K562 (cell line): ENCODE results near the gene GPNMB. TPM values are rescaled to one million over a fixed set of nuclear protein-coding genes. Genes with fewer than 3 reads are reported as not detected.

ENCODE experiments used
- ATAC-seq: fragments of 200-7000 bp; cut with Tn5 transposase; 3 replicates; pipeline ENCODE4 v1.9.1; 2020; ENCODE audit warnings: moderate library complexity
- BruUV-seq: library from RNA; stranded (reverse); fragments of 400-500 nt; replicated peaks from 2 replicates; lab custom pipeline; 2021; lab: Mats Ljungman, UMichigan
- CTCF ChIA-PET: fragments of 300-600 bp; formaldehyde crosslinking; extraction: SDS; loops from one replicate; lab custom pipeline; 2021; ENCODE audit warnings: low intra/inter-chr PET ratio; lab: Yijun Ruan, JAX
- POLR2A ChIA-PET: fragments of 300-600, 350-650 bp; sonication (Branson Sonifier 250); formaldehyde crosslinking; extraction: SDS; loops from one replicate; lab custom pipeline; 2021; ENCODE audit warnings: antibody characterized with exemption, inconsistent platforms; lab: Yijun Ruan, JAX
- DNase-seq, 4 experiments: peaks; one replicate each; pipeline versions ENCODE4 v3.0.0 to v3.0.0-alpha.2; 2011 to 2018; ENCODE audit warnings: low spot score in 3 of 4, mixed read lengths in 3 of 4; ENCODE audit errors: extremely low read depth in 1 of 4
- FAIRE-seq: peaks from 2 replicates; lab custom pipeline; 2011; peaks lifted over from hg19 to GRCh38; lab: Jason Lieb, UNC
- H2AFZ ChIP-seq: 2 replicates; pipeline ENCODE4 v1.6.0; 2011; ENCODE audit warnings: low read depth, low read length, control low read depth, inconsistent platforms
- H3K27ac ChIP-seq: fragments of 200-600 bp; 3 replicates; pipeline ENCODE4 v1.8.0; 2011; ENCODE audit warnings: low read depth, mild to moderate bottlenecking, control low read depth, inconsistent platforms, low read length, moderate library complexity, mixed read lengths; ENCODE audit errors: extremely low read depth
- H3K27me3 ChIP-seq, 2 experiments: fragments of 300-600 bp in 1 of 2; 2 replicates in 1 of 2; 3 replicates in 1 of 2; pipeline versions ENCODE4 v1.6.0 to v1.8.0; 2011; ENCODE audit warnings: inconsistent platforms in 2 of 2, low read length in 2 of 2, mild to moderate bottlenecking in 1 of 2, mixed read lengths in 1 of 2, moderate library complexity in 1 of 2; ENCODE audit not compliant: control insufficient read depth in 2 of 2, insufficient read depth in 2 of 2
- H3K36me3 ChIP-seq: fragments of 300-600 bp; 3 replicates; pipeline ENCODE4 v1.8.0; 2011; ENCODE audit warnings: mild to moderate bottlenecking, low read length, inconsistent platforms; ENCODE audit not compliant: control insufficient read depth, insufficient read depth
- H3K4me1 ChIP-seq, 2 experiments: fragments of 200-600 bp in 1 of 2; replicated peaks in 1 of 2; 2 replicates in 1 of 2; 3 replicates in 1 of 2; pipeline versions ENCODE4 v1.5.1 to v1.8.0; 2011; ENCODE audit warnings: inconsistent platforms in 2 of 2, low read length in 2 of 2, mild to moderate bottlenecking in 1 of 2, mixed read lengths in 1 of 2, moderate library complexity in 1 of 2; ENCODE audit not compliant: control insufficient read depth in 2 of 2, insufficient read depth in 2 of 2
- H3K4me2 ChIP-seq: 2 replicates; pipeline ENCODE4 v1.6.1; 2011; ENCODE audit warnings: low read length, control low read depth, inconsistent platforms, mixed read lengths; ENCODE audit not compliant: insufficient read depth
- H3K4me3 ChIP-seq: fragments of 200-600 bp; sonication (generic), shearing (Covaris generic); 2 replicates; pipeline ENCODE4 v1.5.1; 2016; ENCODE audit warnings: control low read depth, inconsistent platforms
- H3K79me2 ChIP-seq: fragments of 200-600 bp; 3 replicates; pipeline ENCODE4 v1.8.0; 2011; ENCODE audit warnings: low read length, inconsistent platforms; ENCODE audit not compliant: control insufficient read depth, insufficient read depth
- H3K9ac ChIP-seq, 2 experiments: 2 replicates each; pipeline versions ENCODE4 v1.6.0 to v1.6.1; 2011; ENCODE audit warnings: low read depth in 2 of 2, low read length in 2 of 2, control low read depth in 1 of 2, inconsistent platforms in 1 of 2, mild to moderate bottlenecking in 1 of 2, mixed read lengths in 1 of 2; ENCODE audit not compliant: insufficient read depth in 1 of 2
- H3K9me1 ChIP-seq: one replicate; pipeline ENCODE4 v1.6.0; 2011; ENCODE audit warnings: inconsistent platforms, mild to moderate bottlenecking, low read length, moderate library complexity; ENCODE audit not compliant: control insufficient read depth, insufficient read depth
- H3K9me3 ChIP-seq: replicated peaks from 2 replicates; pipeline ENCODE4 v1.5.1; 2011; ENCODE audit warnings: low read depth, low read length, inconsistent platforms; ENCODE audit not compliant: control insufficient read depth, insufficient read depth
- H4K20me1 ChIP-seq: replicated peaks from 2 replicates; pipeline ENCODE4 v1.6.1; 2011; ENCODE audit warnings: low read length, inconsistent platforms, mixed read lengths; ENCODE audit not compliant: control insufficient read depth, insufficient read depth
- ATF7 ChIP-seq: fragments of 450-650 bp; IDR thresholded peaks from 2 replicates; pipeline ENCODE4 v1.7.1; 2014; ENCODE audit warnings: mild to moderate bottlenecking, moderate library complexity
- HNRNPH1 ChIP-seq: fragments of 200-400 bp; formaldehyde crosslinking; optimal IDR thresholded peaks from 2 replicates; pipeline ENCODE3; 2017; ENCODE audit warnings: low read depth, mild to moderate bottlenecking, low read length, moderate library complexity
- IRF9 ChIP-seq: fragments of 450-650 bp; IDR thresholded peaks from 2 replicates; pipeline ENCODE4 v1.6.1; 2016; ENCODE audit warnings: missing biosample characterization, missing genetic modification characterization
- MAFK ChIP-seq: IDR thresholded peaks from 2 replicates; pipeline ENCODE4 v1.6.1; 2011; ENCODE audit warnings: low read length, improper control_type of control experiment
- MCM3 ChIP-seq: fragments of 450-650 bp; IDR thresholded peaks from 2 replicates; pipeline ENCODE4 v1.6.1; 2016
- MCM5 ChIP-seq: fragments of 450-650 bp; IDR thresholded peaks from 2 replicates; pipeline ENCODE4 v1.6.1; 2016; ENCODE audit warnings: low read depth
- SPI1 ChIP-seq: IDR thresholded peaks from 2 replicates; pipeline ENCODE4 v1.6.1; 2011; ENCODE audit warnings: low read depth, low read length, control low read depth, borderline replicate concordance
- YY1 ChIP-seq, 3 experiments: IDR thresholded peaks; 2 replicates each; pipeline ENCODE4 v1.6.1; 2011; ENCODE audit warnings: low read length in 2 of 3, mild to moderate bottlenecking in 2 of 3, moderate library complexity in 2 of 3, borderline replicate concordance in 1 of 3, control low read depth in 1 of 3, low read depth in 1 of 3; ENCODE audit not compliant: insufficient read depth in 3 of 3, insufficient replicate concordance in 2 of 3, control insufficient read depth in 1 of 3, insufficient read length in 1 of 3; ENCODE audit errors: extremely low read depth in 1 of 3
- ZNF384 ChIP-seq: IDR thresholded peaks from 2 replicates; pipeline ENCODE4 v1.6.1; 2012; ENCODE audit warnings: low read depth, low read length, improper control_type of control experiment
- WGBS: fragments of 100-300 bp; shearing (Covaris generic); methylation state at CpG from one replicate; pipeline ENCODE4 v1.1.6; 2016; ENCODE audit warnings: low coverage, mixed read lengths; ENCODE audit not compliant: insufficient coverage; ENCODE audit errors: missing lambda C conversion rate; 5-methylcytosine and 5-hydroxymethylcytosine counted together
- in situ Hi-C: fragments of 300-500 bp; cut with MboI; formaldehyde crosslinking; loops from 4 replicates; pipeline ENCODE4 v1.15.0; 2018; ENCODE audit warnings: inconsistent platforms, mixed read lengths
- intact Hi-C: fragments of 100-400 bp; cut with micrococcal nuclease; formaldehyde crosslinking; loops from 2 replicates; pipeline ENCODE4 v1.14.2; 2022
- polyA plus RNA-seq, 8 experiments: library from polyadenylated mRNA; depleted of rRNA in 4 of 8; stranded (reverse) in 5 of 8; unstranded in 3 of 8; fragments of >200 nt; fragmentation: Nextera tagmentation in 2 of 8; fragmentation: Illumina TruSeq in 1 of 8; extraction: Ambion mirVana in 2 of 8; extraction: Trizol in 1 of 8; gene quantifications; 2 replicates each; pipeline versions ENCODE4 v1.2.1 to v1.2.3, GENCODE V29; 2011 to 2014; ENCODE audit warnings: inconsistent platforms in 1 of 8, missing spikeins in 1 of 8
- total RNA-seq, 7 experiments: library from RNA; depleted of rRNA in 6 of 7; stranded (reverse); fragments of >200 nt in 6 of 7; fragmentation: Illumina TruSeq in 2 of 7; extraction: Trizol in 2 of 7; gene quantifications; 2 replicates each; pipeline versions ENCODE4 v1.2.1 to v1.2.3, GENCODE V29; 2011 to 2021; ENCODE audit warnings: low replicate concordance in 1 of 7
- TF ChIP-seq, protein P1 (sequence below): sonication (generic); formaldehyde crosslinking; IDR thresholded peaks from 2 replicates; pipeline ENCODE4 v1.4.0; 2020; ENCODE audit warnings: mild to moderate bottlenecking, missing genetic modification reagents

The GPNMB gene
- total and polyA plus RNA-seq, 9 of the 15 experiments (the other 6 are each of a cell fraction or from before 2014, with no cell fraction given): 0.15 to 0.72 (median 0.33) TPM

DNA sequence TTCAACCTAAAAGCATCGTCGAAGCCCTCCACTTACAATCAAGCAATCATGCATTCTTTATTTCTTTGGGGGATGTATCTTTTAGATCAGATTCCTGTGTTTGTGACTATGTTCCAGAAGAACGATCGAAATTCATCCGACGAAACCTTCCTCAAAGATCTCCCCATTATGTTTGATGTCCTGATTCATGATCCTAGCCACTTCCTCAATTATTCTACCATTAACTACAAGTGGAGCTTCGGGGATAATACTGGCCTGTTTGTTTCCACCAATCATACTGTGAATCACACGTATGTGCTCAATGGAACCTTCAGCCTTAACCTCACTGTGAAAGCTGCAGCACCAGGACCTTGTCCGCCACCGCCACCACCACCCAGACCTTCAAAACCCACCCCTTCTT, 13.8 kb downstream of the GPNMB start:
- no peaks in the 10 kb centered on the region for H3K36me3 ChIP-seq
- CTCF ChIA-PET: interaction anchor here (2.2 kb wide), 1 partner anchor 76 kb away, joined by 9 read pairs; no protein-coding TSS in a partner anchor
- TF ChIP-seq HNRNPH1: no peak
- TF ChIP-seq SPI1: peak; percentile 59; the same call in 1 of the 2 replicates
- TF ChIP-seq, all 486 proteins: peak for 1
- H3K9me1 ChIP-seq: no peaks in the 10 kb centered on the region
- in situ Hi-C loops: loop anchor here (25.0 kb wide), 2 partner anchors 452 to 723 kb away; partner anchors contain the start of gene STK31
- no peak overlapping the region for H3K9ac ChIP-seq
- no peak overlapping the region for H3K4me2 ChIP-seq
- H3K79me2 ChIP-seq: no peaks in the 10 kb centered on the region
- H3K4me3 ChIP-seq: no peak overlapping the region
- H3K9me3 ChIP-seq: no peaks in the 10 kb centered on the region
- no peaks in the 10 kb centered on the region for H3K27me3 ChIP-seq
- intact Hi-C loops: loop anchor here (5.0 kb wide), 1 partner anchor 73 kb away; no protein-coding TSS in a partner anchor
- DNase-seq (no peak), ATAC-seq (no peak), FAIRE-seq (no peak)
- WGBS: 53% methylated on average over 10 of the region's 10 CpGs
- no peaks in the 10 kb centered on the region for H4K20me1 ChIP-seq
- POLR2A ChIA-PET: interaction anchor here (0.7 to 1.2 kb wide), 4 partner anchors 11 to 263 kb away, joined by 3 to 4 read pairs (median 4); no protein-coding TSS in a partner anchor
- no TSS peak for BruUV-seq
- no peak overlapping the region for H3K27ac ChIP-seq
- peak overlapping the region; percentile 32; the same call in 1 of the 2 replicates for H2AFZ ChIP-seq
- peaks cover 0 to 7% of the 10 kb centered on the region in 2 experiments; a peak in 2 of 5 replicates for H3K4me1 ChIP-seq

DNA sequence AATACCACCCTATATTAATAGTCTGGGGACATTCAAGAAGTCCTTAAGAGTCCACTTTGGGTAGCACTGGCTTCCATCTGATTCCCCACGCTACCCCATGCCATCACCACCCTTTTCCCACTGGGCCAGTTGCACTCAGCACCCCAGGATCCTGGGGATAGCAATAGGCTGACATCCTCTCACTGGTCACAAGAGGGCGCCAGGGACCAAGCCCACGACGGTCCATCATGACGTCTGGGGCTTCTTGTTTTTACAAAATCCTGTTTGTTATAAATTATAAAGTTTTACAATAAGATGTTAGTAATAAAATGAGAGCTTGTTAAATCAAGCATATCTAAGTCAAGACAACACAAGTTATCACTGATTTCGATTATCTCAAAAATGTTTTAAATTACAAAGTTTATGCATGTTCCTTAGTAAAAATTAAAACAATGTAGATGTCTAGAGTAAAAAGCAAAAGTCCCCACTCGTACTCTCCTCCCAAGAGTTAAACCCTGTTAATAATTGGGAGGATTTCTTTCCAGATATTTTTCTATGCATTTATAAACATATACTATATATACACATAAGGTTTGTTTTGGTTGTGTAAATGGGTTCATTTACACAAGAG, 15.4 kb downstream of the GPNMB start:
- WGBS: 1% methylated on average over 7 of the region's 7 CpGs
- DNase-seq (peak; percentile 82 to 86 (median 84)), ATAC-seq (peak; percentile 99), FAIRE-seq (peak; percentile 89)
- Histone ChIP-seq H3K36me3 (no peaks in the 10 kb centered on the region), H3K79me2 (no peaks in the 10 kb centered on the region), H3K9ac (no peak overlapping the region), H3K27me3 (no peaks in the 10 kb centered on the region), H3K4me3 (no peak overlapping the region), H3K27ac (no peak overlapping the region), H2AFZ (peak overlapping the region; percentile 20; the same call in 1 of the 2 replicates), H3K9me3 (no peaks in the 10 kb centered on the region), H3K9me1 (no peaks in the 10 kb centered on the region), H3K4me1 (peaks cover 0 to under 1% of the 10 kb centered on the region in 2 experiments; a peak in 2 of 5 replicates), H3K4me2 (no peak overlapping the region), H4K20me1 (no peaks in the 10 kb centered on the region)
- intact Hi-C loops: loop anchor here (1.0 to 5.0 kb wide), 2 partner anchors 11 to 75 kb away; no protein-coding TSS in a partner anchor
- no TSS peak for BruUV-seq
- POLR2A ChIA-PET: interaction anchor here (1.0 kb wide), 1 partner anchor 50 kb away, joined by 3 read pairs; no protein-coding TSS in a partner anchor
- in situ Hi-C loops: loop anchor here (25.0 kb wide), 2 partner anchors 450 to 725 kb away; partner anchors contain the start of gene STK31
- CTCF ChIA-PET: interaction anchor here (0.6 to 2.2 kb wide), 3 partner anchors 77 to 451 kb away, joined by 3 to 9 read pairs (median 8); no protein-coding TSS in a partner anchor
- TF ChIP-seq MAFK (no peak), ATF7 (peak; percentile 37; the same call in 1 of the 2 replicates), MCM5 (no peak), IRF9 (no peak), YY1 (IDR thresholded peaks at IDR 0.05; ENCODE audit: borderline replicate concordance in 1 of 3, control insufficient read depth in 1 of 3, extremely low read depth in 1 of 3, insufficient read depth in 3 of 3, insufficient read length in 1 of 3, insufficient replicate concordance in 2 of 3, low read depth in 1 of 3, low read length in 2 of 3) (peak in 1 of 3 experiments; percentile 13), MCM3 (no peak), ZNF384 (peak; percentile 45; the same call in 1 of the 2 replicates)
- TF ChIP-seq, protein P1, sequence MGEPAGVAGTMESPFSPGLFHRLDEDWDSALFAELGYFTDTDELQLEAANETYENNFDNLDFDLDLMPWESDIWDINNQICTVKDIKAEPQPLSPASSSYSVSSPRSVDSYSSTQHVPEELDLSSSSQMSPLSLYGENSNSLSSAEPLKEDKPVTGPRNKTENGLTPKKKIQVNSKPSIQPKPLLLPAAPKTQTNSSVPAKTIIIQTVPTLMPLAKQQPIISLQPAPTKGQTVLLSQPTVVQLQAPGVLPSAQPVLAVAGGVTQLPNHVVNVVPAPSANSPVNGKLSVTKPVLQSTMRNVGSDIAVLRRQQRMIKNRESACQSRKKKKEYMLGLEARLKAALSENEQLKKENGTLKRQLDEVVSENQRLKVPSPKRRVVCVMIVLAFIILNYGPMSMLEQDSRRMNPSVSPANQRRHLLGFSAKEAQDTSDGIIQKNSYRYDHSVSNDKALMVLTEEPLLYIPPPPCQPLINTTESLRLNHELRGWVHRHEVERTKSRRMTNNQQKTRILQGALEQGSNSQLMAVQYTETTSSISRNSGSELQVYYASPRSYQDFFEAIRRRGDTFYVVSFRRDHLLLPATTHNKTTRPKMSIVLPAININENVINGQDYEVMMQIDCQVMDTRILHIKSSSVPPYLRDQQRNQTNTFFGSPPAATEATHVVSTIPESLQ (CRISPR knock-in tag): no peak
